Uterus (tissue), 2 donors: ENCODE results near the gene MGRN1.

Experiments
- POLR2A ChIP-seq, 2 donors: fragments of 450-650 bp; IDR thresholded peaks; one replicate each; pipeline ENCODE4 v1.6.1; 2016; ENCODE audit warnings: antibody characterized with exemption in 2 of 2, mild to moderate bottlenecking in 1 of 2, moderate library complexity in 1 of 2
- TF ChIP-seq, protein P1 (sequence below), 4 experiments: fragments of 200-600 bp in 2 of 4; fragments of 450-650 bp in 2 of 4; sonication (generic) in 2 of 4; IDR thresholded peaks; one replicate each; pipeline ENCODE4 v1.5.1; 2016 to 2019; ENCODE audit warnings: antibody characterized with exemption in 4 of 4, mild to moderate bottlenecking in 2 of 4, moderate library complexity in 1 of 4

DNA sequence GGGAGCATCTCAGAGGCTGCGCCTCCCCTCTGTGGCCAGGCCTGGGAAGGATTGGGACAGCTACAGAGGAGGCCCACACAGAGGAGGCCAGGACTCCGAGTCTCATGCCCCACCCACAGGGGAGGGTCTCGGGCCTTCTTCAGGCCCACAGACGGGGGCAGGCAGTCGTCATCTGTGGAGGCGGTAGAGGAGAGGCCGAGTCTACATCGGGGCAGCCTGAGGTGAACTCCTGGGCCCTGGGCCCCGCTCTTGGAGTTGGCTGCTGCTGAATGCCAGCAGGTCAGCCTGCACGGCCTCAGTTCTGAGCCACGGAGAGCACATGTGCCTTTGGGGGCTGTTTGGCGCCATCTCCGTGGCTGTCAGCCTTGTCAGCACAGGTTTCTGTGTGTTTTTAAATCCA, 60.7 kb downstream of the MGRN1 start:
- TF ChIP-seq, protein P1, sequence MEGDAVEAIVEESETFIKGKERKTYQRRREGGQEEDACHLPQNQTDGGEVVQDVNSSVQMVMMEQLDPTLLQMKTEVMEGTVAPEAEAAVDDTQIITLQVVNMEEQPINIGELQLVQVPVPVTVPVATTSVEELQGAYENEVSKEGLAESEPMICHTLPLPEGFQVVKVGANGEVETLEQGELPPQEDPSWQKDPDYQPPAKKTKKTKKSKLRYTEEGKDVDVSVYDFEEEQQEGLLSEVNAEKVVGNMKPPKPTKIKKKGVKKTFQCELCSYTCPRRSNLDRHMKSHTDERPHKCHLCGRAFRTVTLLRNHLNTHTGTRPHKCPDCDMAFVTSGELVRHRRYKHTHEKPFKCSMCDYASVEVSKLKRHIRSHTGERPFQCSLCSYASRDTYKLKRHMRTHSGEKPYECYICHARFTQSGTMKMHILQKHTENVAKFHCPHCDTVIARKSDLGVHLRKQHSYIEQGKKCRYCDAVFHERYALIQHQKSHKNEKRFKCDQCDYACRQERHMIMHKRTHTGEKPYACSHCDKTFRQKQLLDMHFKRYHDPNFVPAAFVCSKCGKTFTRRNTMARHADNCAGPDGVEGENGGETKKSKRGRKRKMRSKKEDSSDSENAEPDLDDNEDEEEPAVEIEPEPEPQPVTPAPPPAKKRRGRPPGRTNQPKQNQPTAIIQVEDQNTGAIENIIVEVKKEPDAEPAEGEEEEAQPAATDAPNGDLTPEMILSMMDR (IDR thresholded peaks at IDR 0.05): no peak
- no peak for TF ChIP-seq POLR2A (IDR thresholded peaks at IDR 0.05)
